HepG2 (cell line): Measurements from ENCODE around the gene TCP11L1. TPM values are rescaled to one million over a fixed set of nuclear protein-coding genes. Genes with fewer than 3 reads are reported as not detected.

ENCODE experiments used
- AGO2 ChIP-seq: fragments of 200-400 bp; formaldehyde crosslinking; optimal IDR thresholded peaks from 2 replicates; pipeline ENCODE3; 2017; ENCODE audit warnings: mild to moderate bottlenecking, low read depth, low read length, moderate library complexity
- CCDC6 ChIP-seq: sonication (generic); formaldehyde crosslinking; IDR thresholded peaks from 2 replicates; pipeline ENCODE4 v1.8.1; 2022; ENCODE audit warnings: mild to moderate bottlenecking, missing genetic modification reagents, moderate library complexity
- ERF ChIP-seq: IDR thresholded peaks from 2 replicates; pipeline ENCODE4 v1.6.1; 2018; ENCODE audit warnings: missing biosample characterization, missing genetic modification reagents
- ETV5 ChIP-seq: IDR thresholded peaks from 2 replicates; pipeline ENCODE4 v1.6.1; 2018; ENCODE audit warnings: missing biosample characterization, missing genetic modification reagents, inconsistent platforms, borderline replicate concordance
- FOXA1 ChIP-seq, 2 experiments: fragments of 450-650 bp in 1 of 2; sonication (generic) in 1 of 2; formaldehyde crosslinking in 1 of 2; IDR thresholded peaks; 2 replicates each; pipeline versions ENCODE4 v1.4.0 to v1.6.1; 2016 to 2020; ENCODE audit warnings: missing genetic modification reagents in 1 of 2
- HCFC1 ChIP-seq: fragments of 150-350 bp; IDR thresholded peaks from 2 replicates; pipeline ENCODE4 v1.6.1; 2014; ENCODE audit warnings: low read depth, low read length
- PITX1 ChIP-seq: sonication (generic); formaldehyde crosslinking; IDR thresholded peaks from 2 replicates; pipeline ENCODE4 v1.5.1; 2020; ENCODE audit warnings: mild to moderate bottlenecking, missing genetic modification reagents
- RELA ChIP-seq: sonication (generic); formaldehyde crosslinking; IDR thresholded peaks from 2 replicates; pipeline ENCODE4 v1.4.0; 2020; ENCODE audit warnings: missing genetic modification reagents
- SOX13 ChIP-seq, 3 experiments: fragments of 450-650 bp in 1 of 3; sonication (generic) in 1 of 3; formaldehyde crosslinking in 1 of 3; IDR thresholded peaks in 2 of 3; conservative IDR thresholded peaks in 1 of 3; 2 replicates each; pipeline versions ENCODE4 v1.5.0 to v1.6.1; 2016 to 2020; ENCODE audit warnings: antibody characterized with exemption in 1 of 3, mild to moderate bottlenecking in 1 of 3, missing compliant biosample characterization in 1 of 3, missing genetic modification reagents in 1 of 3, moderate library complexity in 1 of 3
- TBL1XR1 ChIP-seq: fragments of 150-350 bp; IDR thresholded peaks from 2 replicates; pipeline ENCODE4 v1.6.1; 2014; ENCODE audit warnings: borderline replicate concordance, low read length; ENCODE audit not compliant: partially characterized antibody
- ZFP90 ChIP-seq: sonication (generic); formaldehyde crosslinking; IDR thresholded peaks from 2 replicates; pipeline ENCODE4 v1.8.0; 2022; ENCODE audit warnings: missing genetic modification reagents, mild to moderate bottlenecking, inconsistent platforms, borderline replicate concordance
- polyA plus RNA-seq, 8 experiments: library from polyadenylated mRNA; depleted of rRNA in 3 of 8; stranded (reverse) in 7 of 8; unstranded in 1 of 8; fragments of >200 nt; fragmentation: Illumina TruSeq in 4 of 8; extraction: Trizol in 4 of 8; gene quantifications; 2 replicates each; pipeline versions ENCODE4 v1.2.1 to v1.2.3, GENCODE V29; 2011 to 2016; ENCODE audit warnings: low read depth in 4 of 8, missing spikeins in 1 of 8, mixed read lengths in 1 of 8; ENCODE audit not compliant: insufficient read depth in 1 of 8
- total RNA-seq, 5 experiments: library from RNA; depleted of rRNA; stranded (reverse); fragments of >200 nt; fragmentation: Illumina TruSeq; extraction: Trizol; gene quantifications; 2 replicates each; pipeline ENCODE4 v1.2.3, GENCODE V29; 2016; ENCODE audit warnings: low read depth in 1 of 5
- TF ChIP-seq, protein P1 (sequence below): sonication (generic); formaldehyde crosslinking; conservative IDR thresholded peaks from 2 replicates; pipeline ENCODE4 v1.8.0; 2022; ENCODE audit warnings: missing genetic modification reagents
- TF ChIP-seq, protein P2 (sequence below), 2 experiments: fragments of 450-650 bp in 1 of 2; sonication (generic) in 1 of 2; formaldehyde crosslinking in 1 of 2; IDR thresholded peaks; 2 replicates each; pipeline versions ENCODE4 v1.6.1 to v1.8.0; 2016 to 2022; ENCODE audit warnings: antibody characterized with exemption in 1 of 2, mild to moderate bottlenecking in 1 of 2, missing genetic modification reagents in 1 of 2
- TF ChIP-seq, protein P3 (sequence below): IDR thresholded peaks from 2 replicates; pipeline ENCODE4 v1.6.1; 2018; ENCODE audit warnings: missing genetic modification reagents

Gene TCP11L1
- total and polyA plus RNA-seq, 2 of the 13 experiments (the other 11 are each of a cell fraction or from before 2014, with no cell fraction given): 7.9 to 10.1 TPM

DNA sequence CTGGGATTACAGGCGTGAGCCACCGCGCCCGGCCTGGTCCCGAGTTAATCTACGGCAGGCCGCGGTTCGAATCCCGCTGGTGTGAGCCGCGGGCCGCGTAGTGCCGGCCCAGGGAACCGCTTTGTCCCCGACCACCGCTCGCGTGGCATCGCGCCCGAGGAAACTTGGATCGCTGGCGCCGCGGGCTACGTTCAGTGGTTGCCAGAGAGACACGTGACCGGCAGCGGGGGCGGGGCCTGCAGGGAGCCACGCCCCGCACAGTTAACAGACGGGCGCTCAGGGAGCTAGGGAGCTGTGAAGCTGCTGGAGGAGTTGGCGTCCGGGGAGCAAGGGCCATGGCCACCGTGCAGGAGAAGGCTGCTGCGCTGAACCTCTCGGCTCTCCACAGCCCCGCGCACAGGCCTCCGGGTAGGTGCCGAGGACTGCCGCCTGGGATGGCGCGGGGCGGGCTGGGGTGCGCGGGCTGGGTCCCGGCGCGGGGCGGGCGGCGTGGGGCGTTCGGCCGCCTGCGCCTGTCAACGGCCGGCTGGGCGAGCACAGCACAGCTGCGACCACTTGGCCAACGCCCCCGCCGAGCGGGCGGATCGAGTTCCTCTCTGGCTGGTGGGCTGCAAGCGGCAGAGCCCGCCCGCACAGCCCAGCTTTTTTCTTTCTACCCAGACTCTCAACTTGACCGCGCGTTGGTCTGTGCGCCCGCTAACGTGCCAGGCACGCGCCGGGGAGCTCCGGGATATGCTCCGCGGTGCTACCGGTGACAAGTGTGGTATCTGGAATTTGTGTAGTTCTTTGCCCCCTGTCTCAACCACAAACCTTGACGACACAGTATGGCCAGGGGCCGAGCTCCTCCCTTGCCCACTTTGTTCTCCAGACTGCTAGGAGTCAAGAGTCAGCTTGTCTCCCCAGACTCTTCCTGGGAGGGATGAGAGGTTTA, 23.5 kb upstream of the TCP11L1 start, which contains the start of gene DEPDC7 (continued):
- TF ChIP-seq ERF (CRISPR knock-in tag): peak; percentile 49; the same call in 1 of the 2 replicates
- TF ChIP-seq RELA (CRISPR knock-in tag): 0 out of 2 replicates have a peak, but pooled peaks have one; percentile 32
- TF ChIP-seq AGO2: peak; percentile 45
- peak; percentile 90 for TF ChIP-seq ZFP90 (CRISPR knock-in tag)
- TF ChIP-seq, protein P1, sequence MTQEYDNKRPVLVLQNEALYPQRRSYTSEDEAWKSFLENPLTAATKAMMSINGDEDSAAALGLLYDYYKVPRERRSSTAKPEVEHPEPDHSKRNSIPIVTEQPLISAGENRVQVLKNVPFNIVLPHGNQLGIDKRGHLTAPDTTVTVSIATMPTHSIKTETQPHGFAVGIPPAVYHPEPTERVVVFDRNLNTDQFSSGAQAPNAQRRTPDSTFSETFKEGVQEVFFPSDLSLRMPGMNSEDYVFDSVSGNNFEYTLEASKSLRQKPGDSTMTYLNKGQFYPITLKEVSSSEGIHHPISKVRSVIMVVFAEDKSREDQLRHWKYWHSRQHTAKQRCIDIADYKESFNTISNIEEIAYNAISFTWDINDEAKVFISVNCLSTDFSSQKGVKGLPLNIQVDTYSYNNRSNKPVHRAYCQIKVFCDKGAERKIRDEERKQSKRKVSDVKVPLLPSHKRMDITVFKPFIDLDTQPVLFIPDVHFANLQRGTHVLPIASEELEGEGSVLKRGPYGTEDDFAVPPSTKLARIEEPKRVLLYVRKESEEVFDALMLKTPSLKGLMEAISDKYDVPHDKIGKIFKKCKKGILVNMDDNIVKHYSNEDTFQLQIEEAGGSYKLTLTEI: no peak
- TF ChIP-seq HCFC1: no peak
- TF ChIP-seq ETV5 (CRISPR knock-in tag): peak; percentile 52; the same call in 1 of the 2 replicates
- TF ChIP-seq TBL1XR1: peak; percentile 23
- TF ChIP-seq, protein P2, sequence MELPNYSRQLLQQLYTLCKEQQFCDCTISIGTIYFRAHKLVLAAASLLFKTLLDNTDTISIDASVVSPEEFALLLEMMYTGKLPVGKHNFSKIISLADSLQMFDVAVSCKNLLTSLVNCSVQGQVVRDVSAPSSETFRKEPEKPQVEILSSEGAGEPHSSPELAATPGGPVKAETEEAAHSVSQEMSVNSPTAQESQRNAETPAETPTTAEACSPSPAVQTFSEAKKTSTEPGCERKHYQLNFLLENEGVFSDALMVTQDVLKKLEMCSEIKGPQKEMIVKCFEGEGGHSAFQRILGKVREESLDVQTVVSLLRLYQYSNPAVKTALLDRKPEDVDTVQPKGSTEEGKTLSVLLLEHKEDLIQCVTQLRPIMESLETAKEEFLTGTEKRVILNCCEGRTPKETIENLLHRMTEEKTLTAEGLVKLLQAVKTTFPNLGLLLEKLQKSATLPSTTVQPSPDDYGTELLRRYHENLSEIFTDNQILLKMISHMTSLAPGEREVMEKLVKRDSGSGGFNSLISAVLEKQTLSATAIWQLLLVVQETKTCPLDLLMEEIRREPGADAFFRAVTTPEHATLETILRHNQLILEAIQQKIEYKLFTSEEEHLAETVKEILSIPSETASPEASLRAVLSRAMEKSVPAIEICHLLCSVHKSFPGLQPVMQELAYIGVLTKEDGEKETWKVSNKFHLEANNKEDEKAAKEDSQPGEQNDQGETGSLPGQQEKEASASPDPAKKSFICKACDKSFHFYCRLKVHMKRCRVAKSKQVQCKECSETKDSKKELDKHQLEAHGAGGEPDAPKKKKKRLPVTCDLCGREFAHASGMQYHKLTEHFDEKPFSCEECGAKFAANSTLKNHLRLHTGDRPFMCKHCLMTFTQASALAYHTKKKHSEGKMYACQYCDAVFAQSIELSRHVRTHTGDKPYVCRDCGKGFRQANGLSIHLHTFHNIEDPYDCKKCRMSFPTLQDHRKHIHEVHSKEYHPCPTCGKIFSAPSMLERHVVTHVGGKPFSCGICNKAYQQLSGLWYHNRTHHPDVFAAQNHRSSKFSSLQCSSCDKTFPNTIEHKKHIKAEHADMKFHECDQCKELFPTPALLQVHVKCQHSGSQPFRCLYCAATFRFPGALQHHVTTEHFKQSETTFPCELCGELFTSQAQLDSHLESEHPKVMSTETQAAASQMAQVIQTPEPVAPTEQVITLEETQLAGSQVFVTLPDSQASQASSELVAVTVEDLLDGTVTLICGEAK (IDR thresholded peaks at IDR 0.05): no peak
- TF ChIP-seq, protein P2 (CRISPR knock-in tag; IDR thresholded peaks at IDR 0.05): peak; percentile 18; the same call in 1 of the 2 replicates
- peak; percentile 25; the same call in 1 of the 2 replicates for TF ChIP-seq CCDC6
- TF ChIP-seq, protein P3, sequence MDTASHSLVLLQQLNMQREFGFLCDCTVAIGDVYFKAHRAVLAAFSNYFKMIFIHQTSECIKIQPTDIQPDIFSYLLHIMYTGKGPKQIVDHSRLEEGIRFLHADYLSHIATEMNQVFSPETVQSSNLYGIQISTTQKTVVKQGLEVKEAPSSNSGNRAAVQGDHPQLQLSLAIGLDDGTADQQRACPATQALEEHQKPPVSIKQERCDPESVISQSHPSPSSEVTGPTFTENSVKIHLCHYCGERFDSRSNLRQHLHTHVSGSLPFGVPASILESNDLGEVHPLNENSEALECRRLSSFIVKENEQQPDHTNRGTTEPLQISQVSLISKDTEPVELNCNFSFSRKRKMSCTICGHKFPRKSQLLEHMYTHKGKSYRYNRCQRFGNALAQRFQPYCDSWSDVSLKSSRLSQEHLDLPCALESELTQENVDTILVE (CRISPR knock-in tag): 0 out of 2 replicates have a peak, but pooled peaks have one; percentile 12
- TF ChIP-seq SOX13 (IDR thresholded peaks at IDR 0.05): peak; percentile 10; the same call in 1 of the 2 replicates
- TF ChIP-seq SOX13 (CRISPR knock-in tag; conservative IDR thresholded peaks at IDR 0.05 in 1 of 2, IDR thresholded peaks at IDR 0.05 in 1 of 2): peak in 1 of 2 experiments; percentile 41; a peak in 2 of 4 replicates
- TF ChIP-seq FOXA1 (IDR thresholded peaks at IDR 0.05): no peak
- no peak for TF ChIP-seq FOXA1 (CRISPR knock-in tag; IDR thresholded peaks at IDR 0.05)
- 0 out of 2 replicates have a peak, but pooled peaks have one; percentile 57 for TF ChIP-seq PITX1 (CRISPR knock-in tag)
